ENCODE data around the gene ADGRD1.
"Not testable (repeated sequence)": the region's sequence is repeated elsewhere in the genome, so short reads cannot be mapped to it uniquely, and the experiment has no call there.

Gene ADGRD1

DNA sequence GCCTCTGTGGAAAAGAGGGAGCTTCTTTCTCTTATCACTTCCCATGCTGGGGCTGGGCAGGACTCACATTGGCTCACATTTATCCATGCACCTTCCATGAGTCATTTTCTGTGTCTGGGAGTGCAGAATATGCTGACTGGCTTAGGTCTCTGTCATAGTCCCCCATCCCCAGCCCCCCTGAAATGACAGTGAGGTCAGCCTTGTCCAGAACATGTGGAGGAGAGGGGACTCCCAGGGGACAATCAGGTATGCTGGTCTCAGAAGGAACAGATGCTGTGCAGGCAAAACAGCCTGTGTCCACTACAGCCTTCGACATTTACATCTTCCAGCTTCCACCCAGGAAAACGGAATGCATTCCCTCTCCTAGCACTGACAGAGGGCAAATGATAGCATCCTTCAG, 35.0 kb downstream of the ADGRD1 start:
- DNase-seq: no peak

DNA sequence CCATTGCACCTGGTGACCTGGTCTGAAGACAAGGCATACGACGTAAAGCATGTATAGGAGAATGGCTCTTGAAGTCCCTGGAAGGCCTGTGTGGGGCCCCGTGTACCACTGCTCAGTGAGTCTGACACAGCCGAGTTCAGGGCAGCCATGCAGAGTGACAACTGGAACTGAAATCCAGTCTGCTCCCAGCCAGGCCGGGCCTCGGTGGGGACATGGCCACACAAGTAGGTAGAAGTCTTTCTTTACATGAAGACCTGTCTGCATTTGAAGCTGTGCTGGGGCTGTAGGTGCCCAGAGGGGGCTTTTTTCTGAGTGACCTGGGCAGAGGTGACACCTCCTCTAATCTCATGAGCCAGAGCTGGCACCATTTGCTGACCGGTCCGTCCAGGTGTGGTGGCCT, 35.7 kb downstream of the ADGRD1 start:
- no peak for DNase-seq

DNA sequence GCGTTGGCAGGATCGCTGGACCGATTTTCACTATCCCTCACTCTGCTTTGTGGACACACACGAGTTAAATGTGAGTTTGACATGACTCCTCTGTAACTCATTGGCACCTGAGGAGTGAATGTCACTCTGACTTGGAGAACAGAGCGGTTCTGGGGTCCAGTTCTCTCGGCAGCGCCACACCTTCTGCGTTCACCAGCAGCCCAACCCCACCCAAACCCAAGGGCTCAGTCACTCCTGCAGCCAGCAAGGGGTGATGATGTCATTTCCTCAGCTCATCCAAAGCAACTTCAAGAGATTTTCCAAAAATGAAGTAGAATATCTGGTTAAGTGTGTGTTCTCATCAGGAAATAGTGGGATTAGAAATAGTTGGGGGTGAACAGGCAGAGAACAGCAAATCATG, 36.3 kb downstream of the ADGRD1 start:
- DNase-seq: no peak

DNA sequence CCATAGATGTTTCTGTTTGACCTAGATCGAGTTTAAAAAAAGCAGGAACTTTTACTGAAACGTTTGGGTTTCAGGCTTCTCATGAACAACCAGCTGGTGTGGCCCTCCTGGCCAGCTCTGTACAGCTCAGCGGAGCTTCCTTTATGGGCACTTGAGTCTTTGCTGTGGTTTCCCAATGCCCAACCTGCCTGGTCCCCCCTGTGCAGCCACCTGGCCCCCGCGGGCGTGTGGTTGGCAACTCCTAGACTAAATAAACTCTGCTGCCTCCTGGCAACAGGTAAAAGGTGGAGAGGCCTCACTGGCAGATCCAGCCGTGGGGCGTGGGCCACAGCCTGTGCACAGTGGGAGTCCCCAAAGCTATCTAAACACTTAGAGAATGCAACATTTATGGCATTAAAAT, 38.7 kb downstream of the ADGRD1 start:
- peak; percentile 8 for DNase-seq

DNA sequence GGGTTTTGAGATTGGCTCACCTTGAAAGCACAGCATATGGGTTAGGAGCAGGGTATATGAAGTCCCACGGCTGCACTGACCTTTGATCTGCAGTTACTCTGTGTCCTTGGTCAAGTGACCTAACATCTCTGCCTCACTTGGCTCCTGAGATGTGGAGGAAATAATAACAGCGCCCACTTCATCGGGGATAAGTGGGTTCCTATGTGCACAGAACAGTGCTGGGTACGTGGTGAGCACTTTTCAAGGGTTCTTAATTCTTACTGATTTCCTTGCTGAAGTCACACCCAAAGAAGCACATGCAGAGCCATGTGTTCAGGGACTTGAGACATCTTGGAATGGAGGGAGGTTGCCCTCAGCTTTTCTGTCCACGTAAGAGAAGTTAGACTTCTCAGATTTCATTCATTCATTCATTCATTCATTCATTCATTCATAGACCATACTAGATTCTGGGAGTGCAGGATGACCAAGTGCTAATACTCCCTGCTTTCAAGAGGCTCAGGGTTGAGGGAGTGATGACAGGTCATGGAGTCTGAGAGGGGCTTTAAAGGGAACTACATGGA, 39.4 kb downstream of the ADGRD1 start:
- no peak for DNase-seq

DNA sequence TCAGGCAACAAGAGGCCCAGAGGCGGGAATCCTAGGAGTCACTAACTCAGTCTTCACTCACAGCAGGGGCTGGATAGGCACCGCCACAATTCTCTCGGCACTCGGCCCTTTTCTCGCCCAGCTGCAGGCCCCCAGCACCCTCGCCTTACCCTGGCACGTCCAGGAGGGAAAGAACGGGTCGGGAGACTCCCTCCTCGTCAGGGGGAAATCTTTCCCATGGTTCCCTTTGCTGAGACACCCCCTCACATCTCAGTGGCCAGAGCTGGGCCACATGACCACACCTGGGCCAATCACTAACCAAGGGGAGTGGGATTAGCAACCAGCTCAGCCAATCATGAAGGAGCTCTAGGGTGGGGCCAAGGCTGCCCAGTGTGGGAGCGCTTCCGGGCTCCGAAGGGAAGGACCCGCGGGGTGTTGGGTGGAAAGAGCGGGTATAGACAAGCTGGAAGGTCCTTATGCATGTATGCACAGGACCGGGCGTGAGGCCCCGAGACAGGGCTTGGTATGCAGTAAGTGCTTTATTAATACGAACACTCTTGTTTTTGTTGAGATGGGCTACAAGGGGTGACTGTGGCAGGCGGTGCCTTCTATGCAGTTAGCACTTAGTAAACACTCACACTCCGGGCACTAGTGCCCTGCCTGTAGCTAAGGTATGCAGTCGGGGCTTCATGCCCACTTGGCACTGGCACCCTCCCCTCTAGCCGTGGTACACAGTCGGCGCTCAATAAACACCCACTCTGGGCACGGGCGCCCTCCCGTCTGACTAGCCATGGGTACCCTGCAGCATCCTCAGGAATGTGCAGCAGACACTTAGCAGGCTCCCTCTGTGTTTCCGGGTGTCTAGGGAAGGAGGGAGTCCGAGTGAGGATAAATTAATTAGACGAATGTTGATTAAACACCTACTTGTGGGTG, 40.3 kb downstream of the ADGRD1 start:
- DNase-seq: no peak

DNA sequence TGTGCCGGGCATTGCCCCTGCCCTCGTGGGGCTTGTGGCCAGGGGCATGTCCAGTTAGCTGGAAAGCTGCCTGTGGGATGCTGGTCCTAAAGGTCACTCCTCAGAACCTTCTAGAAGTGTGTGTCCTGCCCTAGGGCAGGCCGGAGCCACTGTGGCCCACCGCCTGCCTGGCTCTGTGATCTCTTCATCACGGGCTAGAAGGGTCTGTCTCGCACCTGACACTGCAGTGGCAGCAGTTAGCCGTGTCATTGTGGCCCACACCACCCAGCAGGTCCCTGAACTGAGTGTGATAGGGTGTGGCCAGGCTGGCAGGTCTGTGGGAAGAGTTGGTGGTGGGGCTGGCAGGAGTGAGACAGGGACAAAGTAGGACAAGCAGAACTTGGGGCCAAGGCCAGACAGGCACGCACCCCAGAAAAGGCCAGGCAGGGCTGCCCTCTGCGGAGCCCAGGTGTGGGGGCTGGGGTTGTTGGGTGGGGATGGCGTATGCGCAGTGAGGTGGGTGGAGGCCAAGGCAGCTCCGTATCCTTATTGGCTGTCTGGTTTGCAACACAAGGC, 41.2 kb downstream of the ADGRD1 start:
- no peak for DNase-seq

DNA sequence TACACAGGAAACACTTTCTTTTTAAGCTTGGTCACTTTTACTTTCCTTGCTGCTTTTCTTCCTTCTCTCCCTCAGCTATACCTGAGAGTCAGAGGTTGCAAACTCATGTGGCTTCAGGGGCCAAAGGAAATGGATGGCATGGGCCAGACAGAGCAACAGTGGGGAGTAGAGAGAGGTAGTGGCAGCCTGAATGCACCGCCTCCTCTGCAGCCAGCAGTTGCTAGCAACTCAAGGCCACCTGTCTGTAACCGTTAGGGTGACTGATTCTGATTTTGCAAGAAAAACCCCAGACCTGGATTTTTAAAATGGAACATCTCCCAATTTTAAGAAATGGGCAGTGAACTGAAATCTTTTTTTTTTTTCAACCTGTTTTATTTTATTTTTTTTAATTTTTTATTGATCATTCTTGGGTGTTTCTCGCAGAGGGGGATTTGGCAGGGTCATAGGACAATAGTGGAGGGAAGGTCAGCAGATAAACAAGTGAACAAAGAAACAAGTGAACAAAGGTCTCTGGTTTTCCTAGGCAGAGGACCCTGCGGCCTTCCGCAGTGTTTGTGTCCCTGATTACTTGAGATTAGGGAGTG, 41.8 kb downstream of the ADGRD1 start:
- not testable (repeated sequence) for DNase-seq

DNA sequence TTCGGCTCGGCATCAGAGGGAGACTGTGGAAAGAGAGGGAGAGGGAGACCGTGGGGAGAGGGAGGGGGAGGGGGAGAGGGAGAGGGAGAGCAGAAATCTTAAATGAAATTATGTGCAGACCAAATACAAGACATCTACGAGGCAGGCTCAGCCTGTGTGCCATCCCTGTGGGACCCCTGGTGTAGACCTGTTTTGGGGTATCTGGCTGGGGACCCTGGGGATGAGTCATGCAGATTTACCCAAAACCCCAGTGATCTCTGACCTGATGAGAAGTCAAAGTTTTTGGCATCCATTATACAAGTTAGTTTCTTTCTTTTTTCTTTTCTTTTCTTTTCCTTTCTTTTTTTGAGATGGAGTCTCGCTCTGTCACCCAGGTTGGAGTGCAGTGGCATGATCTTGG, 44.4 kb downstream of the ADGRD1 start:
- no peak for DNase-seq

DNA sequence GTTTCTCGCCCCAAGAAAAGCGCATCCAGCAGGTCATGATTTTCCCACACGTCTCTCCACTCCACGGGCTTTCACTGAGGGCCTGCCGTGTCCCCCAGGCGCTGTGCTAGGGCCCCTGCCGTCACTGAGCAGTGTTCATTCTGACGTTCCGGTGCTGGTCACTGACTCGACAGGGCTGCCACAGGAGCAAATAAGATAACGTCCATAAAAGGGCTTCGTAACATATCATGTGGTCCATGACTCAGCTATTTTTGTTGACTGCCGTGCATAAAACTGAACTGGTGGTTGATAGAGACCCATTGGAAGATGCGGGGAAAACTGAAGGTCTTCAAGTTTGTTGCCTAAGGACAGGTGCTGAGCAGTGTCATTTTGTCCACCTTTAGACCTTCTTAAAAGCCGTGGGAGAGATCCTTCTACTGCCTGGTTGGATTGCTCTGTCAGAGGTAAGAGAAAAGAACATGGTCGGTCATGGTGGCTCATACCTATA, 46.3 kb downstream of the ADGRD1 start:
- no peak for DNase-seq

DNA sequence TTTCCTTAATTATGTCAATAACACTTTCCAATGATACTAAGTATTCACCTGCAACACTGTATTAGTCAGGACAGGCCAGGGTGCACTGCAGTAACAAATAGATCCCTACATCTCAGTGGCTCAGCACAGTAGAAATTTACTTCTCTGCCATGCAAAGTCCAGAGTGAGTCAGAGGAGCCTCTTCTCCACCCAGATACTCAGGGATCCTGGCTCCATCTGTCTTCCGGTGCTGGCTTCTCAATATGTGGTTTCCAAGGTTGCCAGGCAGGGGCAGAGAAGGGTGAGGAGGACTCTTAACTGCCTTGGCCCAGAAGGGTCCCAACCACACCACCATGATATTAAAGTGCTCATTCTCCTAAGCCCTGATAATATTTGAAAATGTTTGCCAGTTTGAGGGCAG, 47.8 kb downstream of the ADGRD1 start:
- DNase-seq: no peak

DNA sequence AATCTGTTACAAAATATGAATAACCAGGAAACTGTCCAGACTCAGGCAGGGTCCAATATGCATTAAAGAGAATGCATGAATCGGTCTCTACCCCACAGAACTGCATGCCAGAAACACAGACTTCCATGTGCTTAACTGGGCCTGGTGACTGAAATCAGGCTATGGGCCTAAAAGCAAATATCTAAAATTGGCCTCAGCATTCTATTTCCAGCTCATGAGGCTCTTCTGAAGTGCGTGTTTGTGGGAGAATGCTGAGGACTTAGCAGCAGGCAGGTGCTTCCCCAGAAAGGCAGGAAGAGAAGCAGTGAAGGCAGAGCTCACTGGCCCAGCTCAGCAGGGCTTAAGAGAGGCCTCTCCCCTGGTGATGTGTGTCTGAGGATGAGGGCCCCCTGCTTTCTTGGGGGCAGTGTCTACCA, 48.5 kb downstream of the ADGRD1 start:
- no peak for DNase-seq

DNA sequence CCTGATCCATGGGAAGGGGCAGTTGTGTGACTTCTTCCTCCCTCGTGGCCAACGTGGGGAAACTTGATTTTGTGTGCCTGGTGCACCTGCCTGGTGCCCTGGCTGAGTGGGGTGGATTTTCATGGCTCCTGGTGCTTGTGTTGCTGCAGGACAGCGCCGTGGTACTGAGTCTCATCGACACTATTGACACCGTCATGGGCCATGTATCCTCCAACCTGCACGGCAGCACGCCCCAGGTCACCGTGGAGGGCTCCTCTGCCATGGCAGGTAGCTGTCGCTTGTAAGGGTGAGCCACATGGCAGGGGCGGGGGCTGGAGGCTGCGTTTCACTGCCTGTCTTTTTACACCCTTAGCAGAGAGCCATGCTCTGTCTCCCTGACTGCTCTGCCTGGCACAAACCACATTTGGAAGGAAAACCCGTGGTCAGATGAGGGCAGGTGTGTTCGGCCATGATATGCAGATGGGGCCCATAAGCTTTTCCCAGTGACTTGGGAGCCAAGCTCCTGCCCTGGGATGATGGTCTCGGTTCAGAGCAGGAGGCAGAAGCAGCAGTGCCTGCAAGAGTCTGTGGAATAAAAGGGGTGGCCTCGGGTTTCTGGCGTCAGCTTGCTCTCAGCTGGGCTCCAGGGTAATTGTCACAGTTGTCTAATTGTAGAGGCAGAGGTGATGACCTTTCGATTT, 49.5 kb downstream of the ADGRD1 start:
- no peak for DNase-seq

DNA sequence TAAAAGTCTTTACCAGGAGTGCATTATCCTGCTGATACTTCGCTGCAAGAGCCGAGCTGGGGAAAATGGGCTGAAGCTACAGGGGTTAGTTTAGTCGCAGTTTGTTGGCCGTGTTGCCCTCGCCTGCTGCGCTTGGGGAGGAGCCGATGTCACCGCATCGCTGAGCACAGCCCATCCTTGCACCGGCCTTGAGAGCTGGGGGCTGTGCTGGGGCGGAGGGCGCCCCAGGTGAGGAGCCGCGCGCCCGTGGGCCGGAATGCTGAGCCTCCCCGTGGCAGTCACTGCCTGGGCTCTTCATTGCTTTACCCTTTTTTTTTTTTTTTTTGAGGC, 50.0 kb downstream of the ADGRD1 start:
- no peak for DNase-seq

DNA sequence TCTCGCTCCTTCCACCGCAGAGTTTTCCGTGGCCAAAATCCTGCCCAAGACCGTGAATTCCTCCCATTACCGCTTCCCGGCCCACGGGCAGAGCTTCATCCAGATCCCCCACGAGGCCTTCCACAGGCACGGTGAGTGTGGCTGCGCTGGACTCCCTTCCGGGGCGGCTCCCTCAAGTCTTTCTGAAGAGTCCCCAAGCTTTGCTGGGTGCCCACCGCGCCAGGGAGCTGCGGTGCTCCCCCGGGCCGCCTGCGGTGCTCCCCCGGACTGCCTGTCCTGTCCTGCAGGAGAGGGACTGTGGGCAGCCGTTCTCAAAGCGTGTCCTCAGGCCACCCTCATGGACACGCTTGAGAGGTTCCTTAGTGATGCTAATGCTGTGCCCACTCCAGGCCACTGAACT, 50.5 kb downstream of the ADGRD1 start:
- no peak for DNase-seq

DNA sequence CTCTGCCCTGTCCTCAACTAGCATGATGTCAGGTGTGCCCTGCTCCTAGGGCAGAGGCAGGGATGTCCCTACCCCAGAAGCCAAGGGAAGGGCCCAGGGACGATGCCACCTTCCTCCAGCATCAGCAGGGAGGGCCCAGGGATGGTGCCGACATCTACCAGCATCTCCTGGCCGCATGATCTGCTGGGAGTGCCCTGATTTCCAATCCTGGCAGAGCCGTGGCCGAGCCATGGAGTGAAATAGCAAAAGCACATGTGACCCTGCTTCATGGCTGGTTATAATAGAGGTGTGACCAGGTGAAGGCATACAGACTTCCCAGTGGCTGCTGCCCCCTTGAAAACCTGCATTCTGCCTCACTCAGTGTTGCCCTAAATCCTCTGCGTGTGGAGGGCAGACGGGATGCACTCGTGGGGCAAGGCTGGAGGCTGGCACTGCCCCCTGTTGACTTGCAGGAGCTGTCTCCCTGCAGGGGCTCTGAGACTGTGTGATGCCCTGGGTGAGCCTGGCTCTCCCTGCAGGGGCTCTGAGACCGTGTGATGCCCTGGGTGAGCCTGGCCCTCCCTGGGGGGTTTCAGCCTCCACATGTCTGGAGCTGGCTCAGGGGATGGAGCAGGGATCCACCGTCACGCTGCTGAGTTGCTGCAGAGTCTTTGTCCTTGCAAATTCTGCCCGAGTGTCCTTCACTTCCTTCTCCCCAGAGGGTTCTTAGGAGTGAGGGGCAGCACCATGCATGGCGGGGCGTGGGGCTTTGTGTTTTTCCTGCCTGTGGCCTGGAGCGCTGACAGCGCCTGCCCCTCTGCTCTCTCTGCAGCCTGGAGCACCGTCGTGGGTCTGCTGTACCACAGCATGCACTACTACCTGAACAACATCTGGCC, 51.7 kb downstream of the ADGRD1 start:
- no peak for DNase-seq

DNA sequence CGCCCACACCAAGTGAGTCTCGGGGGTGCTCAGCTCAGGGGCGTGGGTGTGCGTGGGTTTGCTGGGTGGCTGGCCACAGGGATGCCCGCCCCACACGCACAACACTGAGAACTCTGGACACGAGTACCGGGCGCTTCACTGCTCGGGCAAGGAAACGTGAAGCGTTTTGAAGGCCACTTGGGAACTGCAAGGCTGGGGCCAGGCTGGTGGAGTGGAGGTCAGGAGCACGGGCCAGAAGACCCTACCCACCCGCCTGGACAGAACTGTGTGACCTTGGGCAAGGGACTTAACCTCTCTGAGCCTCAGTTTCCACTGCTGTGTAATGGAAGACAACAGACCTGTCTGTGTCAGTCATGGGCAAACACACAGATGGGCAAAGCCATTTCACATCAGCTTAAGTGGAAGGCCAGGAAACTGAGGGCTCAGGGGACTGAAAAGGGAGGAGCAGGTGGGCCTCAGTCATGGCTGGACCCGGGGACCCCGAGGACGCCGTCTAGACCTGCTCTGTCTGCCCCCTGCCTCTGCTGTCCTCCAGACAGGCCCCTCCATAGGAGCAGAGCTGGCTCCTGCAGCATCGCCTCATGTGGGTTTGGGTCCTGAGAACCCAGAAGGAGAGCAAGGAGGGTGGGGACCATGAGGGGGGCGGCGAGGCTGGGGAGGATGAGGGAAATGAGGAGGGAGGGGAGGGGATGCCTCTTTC, 52.5 kb downstream of the ADGRD1 start:
- no peak for DNase-seq

DNA sequence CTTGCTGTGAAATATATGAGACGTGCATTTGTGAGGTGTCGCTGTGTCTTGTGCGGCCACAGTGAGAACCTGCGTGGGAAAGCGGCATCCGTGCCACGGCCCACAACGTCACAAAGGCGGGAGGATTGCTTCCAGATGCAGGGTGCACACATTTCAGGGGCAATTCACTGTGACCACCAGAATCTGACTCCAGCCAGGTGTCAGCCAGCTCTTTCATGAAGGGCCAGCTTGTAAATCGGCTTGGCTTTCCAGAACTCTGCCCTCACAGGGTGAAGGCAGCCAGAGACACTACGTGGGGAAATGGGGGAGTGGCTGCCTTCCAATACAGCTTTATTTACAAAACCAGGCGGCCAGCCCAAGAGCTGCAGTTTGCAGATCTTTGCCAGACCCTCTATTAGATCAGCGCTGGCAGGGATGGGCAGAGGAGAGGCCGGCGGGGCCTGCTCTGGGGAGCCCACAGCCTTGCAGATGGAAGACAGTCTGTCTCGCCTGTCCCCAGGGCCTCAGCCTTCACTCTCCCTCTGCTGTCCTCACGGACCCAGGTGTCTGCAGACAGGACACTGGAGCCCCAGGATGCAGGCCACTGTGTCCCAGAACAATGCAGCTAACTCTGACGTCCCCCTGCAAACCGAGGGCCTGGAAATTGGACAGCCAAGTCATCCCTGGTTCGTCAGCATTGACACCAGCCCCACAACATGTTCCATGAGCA, 53.5 kb downstream of the ADGRD1 start:
- no peak for DNase-seq

DNA sequence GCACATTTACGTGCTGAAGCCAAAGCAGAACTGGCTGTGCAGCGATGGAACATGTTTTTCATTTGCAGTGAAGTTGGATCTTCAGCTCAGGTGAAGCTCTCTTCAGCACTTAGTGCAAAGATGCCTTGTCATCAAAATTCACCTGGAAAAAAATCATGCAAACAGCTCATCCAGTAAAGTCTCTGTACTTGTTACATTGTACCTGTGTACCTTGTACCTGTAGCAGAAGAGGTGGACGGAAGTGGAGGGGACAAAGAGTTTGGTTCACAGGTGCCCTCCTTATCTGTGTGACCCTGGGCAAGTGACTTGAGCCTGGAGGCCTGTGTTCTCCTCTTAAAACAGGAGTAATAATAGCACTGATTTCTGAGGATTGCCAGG, 54.0 kb downstream of the ADGRD1 start:
- no peak for DNase-seq

DNA sequence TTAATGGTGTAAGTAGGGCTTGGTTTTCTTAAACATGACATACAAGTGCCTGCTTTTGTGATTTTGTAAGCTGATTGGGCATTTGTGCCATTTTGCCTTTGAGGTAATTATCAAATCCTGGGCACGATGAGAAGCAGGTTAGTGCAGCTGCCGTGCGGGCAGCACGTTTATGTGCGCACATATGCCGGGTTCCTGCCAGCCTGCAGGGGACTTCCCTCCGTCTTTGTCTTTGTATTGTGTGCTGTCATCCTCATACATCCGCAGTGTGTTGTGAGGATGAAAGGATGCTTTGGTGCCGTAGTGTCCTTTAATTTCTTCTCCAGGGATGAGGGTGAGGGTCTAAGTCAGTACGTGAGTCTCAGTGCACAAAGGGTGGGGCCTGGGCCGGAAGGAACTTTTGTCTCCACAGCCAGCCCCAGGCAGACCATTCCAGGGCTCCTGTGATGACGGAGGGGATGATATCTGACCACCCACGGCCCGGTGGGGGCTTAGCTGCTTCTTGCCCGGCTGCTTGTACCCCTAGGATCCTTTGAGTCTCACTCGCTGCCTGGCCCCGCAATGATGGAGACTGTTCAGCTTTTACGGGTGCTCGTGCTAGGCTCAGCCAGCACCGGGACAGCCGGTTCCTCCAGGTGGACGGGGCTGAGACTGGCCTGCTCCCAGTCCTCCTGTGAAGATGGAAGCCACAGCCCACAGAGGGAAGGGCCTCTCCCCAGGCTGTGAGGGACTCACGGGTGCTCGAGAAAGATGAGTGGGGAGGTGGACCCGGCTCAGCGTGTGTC, 54.6 kb downstream of the ADGRD1 start:
- DNase-seq: no peak
